ENCODE measurements around the gene PAXX.

PAXX gene

DNA sequence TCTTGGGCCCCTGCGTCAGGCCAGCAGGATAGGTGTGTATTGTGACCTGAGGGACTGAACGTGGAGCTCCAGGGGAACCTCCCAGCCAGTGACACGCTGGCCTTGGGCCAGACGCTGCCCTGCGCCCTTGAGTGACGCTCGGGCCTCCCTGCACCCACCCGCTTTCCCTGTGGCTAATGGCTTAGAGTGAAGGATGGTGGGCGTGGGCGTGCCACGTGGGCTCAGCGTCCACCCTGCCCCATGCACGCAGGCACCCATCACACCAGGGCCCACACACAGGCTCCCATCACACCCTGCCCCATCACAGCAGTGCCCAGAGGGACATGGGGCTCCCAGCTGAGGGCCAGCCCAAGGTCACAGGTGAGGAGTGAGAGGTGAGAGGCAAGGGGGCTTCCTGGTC lies 44.8 kb downstream of the PAXX start:
- no peak overlapping the region for H3K4me2 ChIP-seq (ENCODE audit: low read length)
- H3F3A ChIP-seq (ENCODE audit: insufficient read depth, low read length), result no peaks in the 10 kb centered on the region
- no peaks in the 10 kb centered on the region for H3K4me1 ChIP-seq (ENCODE audit: insufficient read depth, low read length, severe bottlenecking)

DNA sequence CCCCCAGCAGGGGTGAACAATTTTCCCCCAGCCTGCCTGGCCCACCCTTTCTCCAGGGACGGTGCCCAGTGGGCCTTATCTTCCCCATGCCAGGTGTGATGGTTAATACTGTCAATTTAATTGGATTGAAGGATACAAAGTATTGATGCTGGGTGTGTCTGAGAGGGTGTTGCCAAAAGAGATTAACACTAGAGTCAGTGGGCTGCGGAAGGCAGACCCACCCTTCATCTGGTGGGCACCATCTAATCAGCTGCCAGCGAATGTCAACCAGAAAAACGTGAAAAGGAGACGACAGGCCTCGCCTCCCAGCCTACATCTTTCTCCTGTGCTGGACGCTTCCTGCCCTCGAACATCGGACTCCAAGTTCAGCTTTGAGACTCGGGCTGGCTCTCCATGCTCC lies 45.3 kb downstream of the PAXX start:
- H3K79me2 ChIP-seq (ENCODE audit: insufficient read depth, low read length), result no peaks in the 10 kb centered on the region
- no peaks in the 10 kb centered on the region for H3F3A ChIP-seq (ENCODE audit: insufficient read depth, low read length)
- H3K9ac ChIP-seq (ENCODE audit: low read length), result no peak overlapping the region
- no peaks in the 10 kb centered on the region for H3K9me2 ChIP-seq (ENCODE audit: low read depth, low read length)
- TF ChIP-seq, protein P1, sequence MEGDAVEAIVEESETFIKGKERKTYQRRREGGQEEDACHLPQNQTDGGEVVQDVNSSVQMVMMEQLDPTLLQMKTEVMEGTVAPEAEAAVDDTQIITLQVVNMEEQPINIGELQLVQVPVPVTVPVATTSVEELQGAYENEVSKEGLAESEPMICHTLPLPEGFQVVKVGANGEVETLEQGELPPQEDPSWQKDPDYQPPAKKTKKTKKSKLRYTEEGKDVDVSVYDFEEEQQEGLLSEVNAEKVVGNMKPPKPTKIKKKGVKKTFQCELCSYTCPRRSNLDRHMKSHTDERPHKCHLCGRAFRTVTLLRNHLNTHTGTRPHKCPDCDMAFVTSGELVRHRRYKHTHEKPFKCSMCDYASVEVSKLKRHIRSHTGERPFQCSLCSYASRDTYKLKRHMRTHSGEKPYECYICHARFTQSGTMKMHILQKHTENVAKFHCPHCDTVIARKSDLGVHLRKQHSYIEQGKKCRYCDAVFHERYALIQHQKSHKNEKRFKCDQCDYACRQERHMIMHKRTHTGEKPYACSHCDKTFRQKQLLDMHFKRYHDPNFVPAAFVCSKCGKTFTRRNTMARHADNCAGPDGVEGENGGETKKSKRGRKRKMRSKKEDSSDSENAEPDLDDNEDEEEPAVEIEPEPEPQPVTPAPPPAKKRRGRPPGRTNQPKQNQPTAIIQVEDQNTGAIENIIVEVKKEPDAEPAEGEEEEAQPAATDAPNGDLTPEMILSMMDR (IDR thresholded peaks at IDR 0.05; ENCODE audit: low read length), result no peak
- no peak overlapping the region for H3K27ac ChIP-seq (ENCODE audit: low read depth, low read length, poor library complexity, severe bottlenecking)
- peaks cover 11% of the 10 kb centered on the region; the same call in 1 of the 2 replicates for H3K27me3 ChIP-seq (ENCODE audit: insufficient read depth, low read length)
- no peaks in the 10 kb centered on the region for H3K36me3 ChIP-seq (ENCODE audit: insufficient read depth, low read length)
- no peaks in the 10 kb centered on the region for H3K9me3 ChIP-seq (ENCODE audit: low read length)
- H3K4me2 ChIP-seq (ENCODE audit: low read length), result no peak overlapping the region
- H2AFZ ChIP-seq (ENCODE audit: low read length), result no peak overlapping the region
- no peak overlapping the region for H3K4me3 ChIP-seq (ENCODE audit: low read depth, low read length, poor library complexity, severe bottlenecking)
- H4K20me1 ChIP-seq (ENCODE audit: insufficient read depth, low read length), result no peaks in the 10 kb centered on the region
- no peaks in the 10 kb centered on the region for H3K4me1 ChIP-seq (ENCODE audit: insufficient read depth, low read length, severe bottlenecking)

More for the DNA sequence above, 44.8 kb downstream of the PAXX start:
- no peaks in the 10 kb centered on the region for H3K79me2 ChIP-seq (ENCODE audit: insufficient read depth, low read length)
- no peak overlapping the region for H3K4me3 ChIP-seq (ENCODE audit: low read depth, low read length, poor library complexity, severe bottlenecking)
- no peaks in the 10 kb centered on the region for H3K36me3 ChIP-seq (ENCODE audit: insufficient read depth, low read length)
- no peaks in the 10 kb centered on the region for H4K20me1 ChIP-seq (ENCODE audit: insufficient read depth, low read length)
- peaks cover 11% of the 10 kb centered on the region; the same call in 1 of the 2 replicates for H3K27me3 ChIP-seq (ENCODE audit: insufficient read depth, low read length)
- TF ChIP-seq, protein P1 (IDR thresholded peaks at IDR 0.05; ENCODE audit: low read length), result no peak
- TF ChIP-seq EZH2 (IDR thresholded peaks at IDR 0.05; ENCODE audit: borderline replicate concordance, low read length), result no peak
- no peaks in the 10 kb centered on the region for H3K9me3 ChIP-seq (ENCODE audit: low read length)
- no peak overlapping the region for H3K27ac ChIP-seq (ENCODE audit: low read depth, low read length, poor library complexity, severe bottlenecking)
- H2AFZ ChIP-seq (ENCODE audit: low read length), result no peak overlapping the region
- no peaks in the 10 kb centered on the region for H3K9me2 ChIP-seq (ENCODE audit: low read depth, low read length)
- H3K9ac ChIP-seq (ENCODE audit: low read length), result no peak overlapping the region

- TF ChIP-seq, protein P1 (IDR thresholded peaks at IDR 0.05; ENCODE audit: low read length), result no peak
- no peak for TF ChIP-seq EZH2 (IDR thresholded peaks at IDR 0.05; ENCODE audit: borderline replicate concordance, low read length)
- Histone ChIP-seq H3K9me2 (ENCODE audit: low read depth, low read length) (no peaks in the 10 kb centered on the region), H2AFZ (ENCODE audit: low read length) (no peak overlapping the region), H3K9me3 (ENCODE audit: low read length) (no peaks in the 10 kb centered on the region), H3F3A (ENCODE audit: insufficient read depth, low read length) (no peaks in the 10 kb centered on the region), H3K9ac (ENCODE audit: low read length) (no peak overlapping the region), H4K20me1 (ENCODE audit: insufficient read depth, low read length) (no peaks in the 10 kb centered on the region), H3K27ac (ENCODE audit: low read depth, low read length, poor library complexity, severe bottlenecking) (no peak overlapping the region), H3K4me3 (ENCODE audit: low read depth, low read length, poor library complexity, severe bottlenecking) (no peak overlapping the region), H3K4me1 (ENCODE audit: insufficient read depth, low read length, severe bottlenecking) (no peaks in the 10 kb centered on the region), H3K4me2 (ENCODE audit: low read length) (no peak overlapping the region), H3K36me3 (ENCODE audit: insufficient read depth, low read length) (no peaks in the 10 kb centered on the region), H3K79me2 (ENCODE audit: insufficient read depth, low read length) (no peaks in the 10 kb centered on the region), H3K27me3 (ENCODE audit: insufficient read depth, low read length) (peaks cover 16% of the 10 kb centered on the region; the same call in 1 of the 2 replicates)
These were observed 46.7 kb downstream of the PAXX start for GRCh38 chr9:137038916-137039315.

Measured in OCI-LY1 (cell line).